GM12873 (cell line): ENCODE results near the gene CHST6.

Experiments
- TF ChIP-seq, protein P1 (sequence below): IDR thresholded peaks from 2 replicates; pipeline ENCODE4 v1.5.1; 2012; ENCODE audit warnings: low read depth, mild to moderate bottlenecking, moderate library complexity, low read length, control low read depth; ENCODE audit not compliant: insufficient read depth; ENCODE audit errors: missing control alignments

The CHST6 gene

DNA sequence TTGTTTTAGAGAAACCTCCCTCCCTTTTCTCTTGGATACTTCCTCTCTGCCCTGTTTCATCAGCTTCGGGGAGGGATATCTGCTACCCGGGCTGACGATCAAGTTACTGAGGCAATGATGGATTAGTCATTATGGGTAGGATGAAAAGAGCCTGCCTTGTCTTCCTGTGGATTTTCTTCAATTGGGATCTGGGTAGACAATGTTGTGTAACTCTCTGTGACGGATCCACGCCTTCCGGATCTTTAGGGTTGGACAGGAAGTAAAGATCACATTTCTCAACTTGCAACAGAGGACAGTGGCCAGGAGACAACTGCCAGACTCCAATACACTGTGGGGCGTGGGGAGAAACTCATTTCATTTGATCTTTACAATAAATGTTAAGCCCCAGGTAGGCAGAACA lies 11.3 kb upstream of the CHST6 start:
- TF ChIP-seq, protein P1, sequence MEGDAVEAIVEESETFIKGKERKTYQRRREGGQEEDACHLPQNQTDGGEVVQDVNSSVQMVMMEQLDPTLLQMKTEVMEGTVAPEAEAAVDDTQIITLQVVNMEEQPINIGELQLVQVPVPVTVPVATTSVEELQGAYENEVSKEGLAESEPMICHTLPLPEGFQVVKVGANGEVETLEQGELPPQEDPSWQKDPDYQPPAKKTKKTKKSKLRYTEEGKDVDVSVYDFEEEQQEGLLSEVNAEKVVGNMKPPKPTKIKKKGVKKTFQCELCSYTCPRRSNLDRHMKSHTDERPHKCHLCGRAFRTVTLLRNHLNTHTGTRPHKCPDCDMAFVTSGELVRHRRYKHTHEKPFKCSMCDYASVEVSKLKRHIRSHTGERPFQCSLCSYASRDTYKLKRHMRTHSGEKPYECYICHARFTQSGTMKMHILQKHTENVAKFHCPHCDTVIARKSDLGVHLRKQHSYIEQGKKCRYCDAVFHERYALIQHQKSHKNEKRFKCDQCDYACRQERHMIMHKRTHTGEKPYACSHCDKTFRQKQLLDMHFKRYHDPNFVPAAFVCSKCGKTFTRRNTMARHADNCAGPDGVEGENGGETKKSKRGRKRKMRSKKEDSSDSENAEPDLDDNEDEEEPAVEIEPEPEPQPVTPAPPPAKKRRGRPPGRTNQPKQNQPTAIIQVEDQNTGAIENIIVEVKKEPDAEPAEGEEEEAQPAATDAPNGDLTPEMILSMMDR: no peak

DNA sequence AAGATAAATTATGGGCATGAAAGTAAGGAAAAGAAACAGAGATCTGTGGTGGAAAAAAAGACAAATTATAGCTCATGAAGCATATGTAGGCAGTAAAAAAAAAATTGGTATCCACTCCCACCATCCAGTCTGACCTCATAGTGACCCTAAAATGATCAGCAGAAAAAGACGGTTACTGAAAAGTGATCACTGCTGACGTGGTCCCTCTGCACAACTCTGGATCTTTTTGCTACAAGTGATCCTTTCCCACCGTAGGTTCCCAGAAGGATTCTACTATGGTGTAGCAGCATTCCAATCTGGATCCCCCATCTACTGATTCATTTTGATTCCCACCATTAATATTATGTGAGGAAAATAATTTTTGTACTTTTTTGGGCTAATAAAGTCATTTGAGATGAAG lies 10.9 kb upstream of the CHST6 start:
- TF ChIP-seq, protein P1: no peak

DNA sequence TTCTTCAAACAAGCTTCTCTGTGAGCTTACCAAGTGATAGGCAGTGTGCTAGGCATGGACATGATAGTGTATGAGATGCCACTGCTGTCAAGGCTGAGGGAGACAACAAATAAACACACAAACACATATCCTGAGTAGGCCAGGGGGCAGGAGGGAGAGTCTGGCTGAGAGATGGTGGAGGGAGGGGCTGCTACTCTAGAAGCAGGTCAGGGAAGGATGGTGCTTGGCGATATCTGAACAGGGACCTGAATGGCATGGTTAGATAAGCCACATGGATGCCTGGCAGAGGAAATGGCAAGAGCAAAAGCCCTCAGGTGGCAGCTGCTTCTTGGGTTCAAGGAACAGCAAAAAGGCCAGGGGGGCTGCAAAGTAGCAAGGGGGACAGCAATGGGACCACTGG lies 8.6 kb upstream of the CHST6 start:
- TF ChIP-seq, protein P1: no peak

DNA sequence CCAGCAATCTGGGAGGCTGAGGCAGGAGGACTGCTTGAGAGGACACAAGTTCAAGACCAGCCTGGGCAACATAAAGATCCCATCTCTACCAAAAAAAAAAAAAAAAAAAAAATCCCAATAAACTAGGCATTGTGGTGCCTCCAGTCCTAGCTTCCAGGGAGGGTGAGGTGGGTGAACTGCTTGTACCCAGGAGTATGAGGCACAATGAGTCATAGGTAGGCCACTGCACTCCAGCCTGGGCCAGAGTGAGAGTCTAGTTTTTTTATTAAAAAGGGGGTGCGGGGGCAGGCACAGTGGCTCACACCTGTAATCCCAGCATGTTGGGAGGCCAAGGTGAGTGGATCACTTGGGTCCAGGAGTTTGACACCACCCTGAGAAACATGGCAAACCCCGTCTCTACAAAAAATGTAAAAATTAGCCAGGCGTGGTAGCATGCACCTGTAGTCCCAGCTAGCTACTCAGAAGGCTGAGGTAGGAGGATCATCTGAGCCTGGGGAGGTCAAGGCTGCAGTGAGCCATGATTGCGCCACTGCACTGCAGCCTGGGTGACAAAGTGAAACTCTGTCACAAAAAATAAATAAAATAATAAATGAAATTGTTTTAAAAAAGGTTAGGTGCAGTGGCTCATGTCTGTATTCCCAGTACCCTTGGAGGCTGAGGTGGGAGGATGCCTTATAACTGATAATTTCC lies 7.8 kb upstream of the CHST6 start:
- TF ChIP-seq, protein P1: no peak

DNA sequence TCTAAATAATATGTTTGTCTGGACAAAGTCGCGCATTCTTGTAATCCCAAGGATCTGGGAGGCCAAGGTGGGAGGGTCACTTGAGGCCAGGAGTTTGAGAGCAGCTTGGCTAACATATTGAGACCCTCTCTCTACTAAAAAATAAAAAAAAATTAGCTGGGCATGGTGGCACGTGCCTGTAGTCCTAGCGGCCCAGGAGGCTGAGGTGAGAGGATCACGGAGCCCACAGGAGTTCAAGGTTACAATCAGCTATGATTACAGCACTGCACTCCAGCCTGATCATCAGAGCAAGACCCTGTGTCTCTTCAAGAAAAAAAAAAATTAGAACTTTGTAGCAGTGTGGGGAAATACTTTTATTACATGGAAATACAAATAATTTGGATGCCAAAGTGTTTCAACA lies 6.1 kb upstream of the CHST6 start:
- TF ChIP-seq, protein P1: no peak

DNA sequence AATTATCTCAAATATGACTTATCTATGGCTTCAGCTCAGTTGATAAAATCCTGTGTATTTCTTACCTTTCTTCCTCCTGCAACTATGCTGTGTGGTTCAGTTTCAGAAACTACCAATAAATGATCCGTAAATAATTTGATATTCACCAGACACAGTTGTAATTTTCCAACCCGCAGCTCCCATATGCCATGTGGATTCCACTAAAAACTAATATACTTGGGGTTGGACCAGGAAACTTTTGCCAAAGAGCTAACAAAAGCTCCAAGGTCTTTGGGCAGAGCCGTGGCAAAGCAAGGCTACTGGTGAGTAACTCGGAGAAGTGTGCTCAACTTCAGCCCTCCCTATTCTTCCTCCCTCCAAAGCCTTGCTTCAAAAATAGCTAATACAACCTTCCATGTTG lies 2.3 kb upstream of the CHST6 start:
- TF ChIP-seq, protein P1: no peak

DNA sequence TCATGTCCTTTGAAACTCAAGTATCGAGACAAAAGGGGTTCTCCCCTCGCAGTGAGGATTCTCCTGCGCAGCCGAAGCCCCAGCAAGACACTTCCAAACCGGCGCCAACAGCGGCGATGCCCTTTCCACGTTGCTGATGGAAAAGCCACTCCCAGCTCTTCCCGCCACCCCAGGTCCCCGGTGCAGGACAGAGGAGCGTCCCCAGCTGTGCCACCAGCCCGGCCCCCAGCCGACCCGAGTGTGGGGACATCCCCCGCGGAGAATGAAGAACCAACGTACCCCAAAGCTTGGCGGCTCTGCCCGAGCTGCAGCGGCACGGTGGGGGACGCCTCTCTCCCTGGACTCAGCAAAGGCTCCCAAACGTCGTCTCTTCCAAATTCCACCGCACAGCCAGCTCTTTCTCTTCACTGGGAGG lies 573 bp downstream of the CHST6 start:
- TF ChIP-seq, protein P1: no peak
